SK-N-MC (cell line): Measurements from ENCODE around the gene AKAP13.

Experiments
- EZH2 ChIP-seq: fragments of 200-600 bp; sonication (generic); IDR thresholded peaks from one replicate; pipeline ENCODE4 v1.6.1; 2017; ENCODE audit warnings: antibody characterized with exemption
- POLR2AphosphoS5 ChIP-seq: IDR thresholded peaks from 2 replicates; pipeline ENCODE4 v1.6.1; 2012; ENCODE audit warnings: mild to moderate bottlenecking, low read depth, low read length, borderline replicate concordance

GRCh38 chr15:85764649-85765277, 384.4 kb downstream of the AKAP13 start:
- TF ChIP-seq POLR2AphosphoS5 (no peak), EZH2 (no peak)
